ENCODE results near the gene TTLL5. TPM values are rescaled to one million over a fixed set of nuclear protein-coding genes. Genes with fewer than 3 reads are reported as not detected.

Gene TTLL5
- total and polyA plus RNA-seq, 9 of the 15 experiments (the other 6 are each of a cell fraction or from before 2014, with no cell fraction given) = 4.1 to 18.9 (median 12.6) TPM

DNA sequence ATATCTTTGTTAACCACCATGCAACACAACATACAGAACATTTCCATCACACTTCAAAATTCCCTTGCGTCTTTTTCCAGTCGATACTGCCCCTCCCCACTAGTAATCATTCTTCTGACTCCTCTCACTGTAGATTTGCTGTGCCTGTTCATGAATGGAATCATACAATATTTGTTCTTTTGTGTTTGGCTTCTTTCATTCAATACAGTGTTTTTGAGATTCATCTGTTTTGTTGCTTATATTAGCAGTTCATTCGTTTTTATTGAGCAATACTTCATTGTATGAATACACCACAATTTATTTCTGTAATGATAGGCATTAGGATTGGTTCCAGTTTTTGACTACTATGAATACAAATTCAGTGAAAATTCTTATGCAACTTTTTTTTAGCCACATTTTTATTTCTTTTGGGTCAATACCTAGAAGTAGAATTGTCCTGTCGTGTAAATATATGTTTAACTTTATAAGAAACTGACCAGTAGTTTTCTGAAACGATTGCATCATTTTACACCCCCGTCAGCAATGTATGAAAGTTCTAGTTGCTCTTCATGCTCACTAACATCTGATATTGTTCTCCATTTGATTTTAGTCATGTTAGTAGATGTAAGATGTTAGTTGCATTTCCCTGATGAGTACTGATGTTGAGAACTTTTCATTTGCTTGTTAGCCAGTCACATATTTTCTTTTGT is 193.2 kb downstream of the TTLL5 start:
- H3K27ac ChIP-seq (ENCODE audit: extremely low read depth, low read depth, low read length) = no peak overlapping the region
- no peak overlapping the region for H3K9ac ChIP-seq (ENCODE audit: insufficient read depth in 1 of 2, low read depth in 2 of 2, low read length in 2 of 2)
- POLR2A ChIA-PET = no interaction called here
- WGBS (ENCODE audit: insufficient coverage, low coverage, missing lambda C conversion rate) = 62% methylated on average over 6 of the region's 6 CpGs
- no TSS peak for BruUV-seq (replicated peaks)
- H3K4me2 ChIP-seq (ENCODE audit: insufficient read depth, low read length) = no peak overlapping the region
- ATAC-seq (no peak), FAIRE-seq (no peak), DNase-seq (ENCODE audit: extremely low read depth in 1 of 4, low spot score in 3 of 4) (no peak)
- intact Hi-C loops (cut with micrococcal nuclease) (no loop called here), in situ Hi-C loops (cut with MboI) (no loop called here)
- no peaks in the 10 kb centered on the region for H3K27me3 ChIP-seq (ENCODE audit: control insufficient read depth in 2 of 2, insufficient read depth in 2 of 2, low read length in 2 of 2)
- no peaks in the 10 kb centered on the region for H3K79me2 ChIP-seq (ENCODE audit: control insufficient read depth, insufficient read depth, low read length)
- TF ChIP-seq NFIC (IDR thresholded peaks at IDR 0.05) (no peak), POLR3A (IDR thresholded peaks at IDR 0.05; ENCODE audit: borderline replicate concordance, extremely low read depth, insufficient read depth, insufficient read length) (no peak), ZNF23 (CRISPR knock-in tag; IDR thresholded peaks at IDR 0.05) (no peak), E2F8 (IDR thresholded peaks at IDR 0.05; ENCODE audit: low read depth, partially characterized antibody) (no peak), ATF3 (IDR thresholded peaks at IDR 0.05) (peak; percentile 66), ATF3 (CRISPR knock-in tag; conservative IDR thresholded peaks at IDR 0.05) (no peak), CEBPG (CRISPR knock-in tag; IDR thresholded peaks at IDR 0.05) (no peak), CEBPG (tag; conservative IDR thresholded peaks at IDR 0.05 in 1 of 2, IDR thresholded peaks at IDR 0.05 in 1 of 2) (peak; percentile 62 to 69), ZNF165 (CRISPR knock-in tag; IDR thresholded peaks at IDR 0.05; ENCODE audit: borderline replicate concordance) (no peak), CEBPB (tag; IDR thresholded peaks at IDR 0.05) (peak; percentile 43; the same call in 1 of the 2 replicates), BACH1 (tag; IDR thresholded peaks at IDR 0.05) (no peak)
- no peaks in the 10 kb centered on the region for H3K36me3 ChIP-seq (ENCODE audit: control insufficient read depth, insufficient read depth, low read length)
- H2AFZ ChIP-seq (ENCODE audit: low read depth, low read length) = no peak overlapping the region
- H3K9me1 ChIP-seq (ENCODE audit: control insufficient read depth, insufficient read depth, low read length) = no peaks in the 10 kb centered on the region
- no peaks in the 10 kb centered on the region for H4K20me1 ChIP-seq (replicated peaks; ENCODE audit: control insufficient read depth, insufficient read depth, low read length)
- CTCF ChIA-PET (ENCODE audit: low intra/inter-chr PET ratio) = no interaction called here
- no peak overlapping the region for H3K4me3 ChIP-seq
- no peaks in the 10 kb centered on the region for H3K4me1 ChIP-seq (replicated peaks in 1 of 2; ENCODE audit: control insufficient read depth in 2 of 2, insufficient read depth in 2 of 2, low read length in 2 of 2)
- H3K9me3 ChIP-seq (replicated peaks; ENCODE audit: control insufficient read depth, insufficient read depth, low read depth, low read length) = no peaks in the 10 kb centered on the region
